Measurements from ENCODE around the gene NDUFAF2. TPM values are rescaled to one million over a fixed set of nuclear protein-coding genes. Genes with fewer than 3 reads are reported as not detected.

The NDUFAF2 gene
- total RNA-seq, 2 experiments from 2014 or later = 41.2 to 46.6 TPM

GRCh38 chr5:61162010-61162831 lies 217.2 kb downstream of the NDUFAF2 start, which contains the start of gene SMIM15:
Gene SMIM15 (minus strand): TSS chr5:61162468. CDS start chr5:61160171, 2,297 bp downstream.
- Mint-ChIP-seq H3K27ac (peak within 1 kb of the TSS; percentile 96), H3K4me1 (ENCODE audit: low read depth) (peaks cover 34% of the 10 kb centered on the region), H3K36me3 (ENCODE audit: low read depth) (peaks cover 43% of the 10 kb centered on the region), H3K4me3 (peak within 1 kb of the TSS; percentile 95), H3K9me3 (peaks cover 2% of the 10 kb centered on the region), H3K27me3 (no peaks in the 10 kb centered on the region)
- CTCF ChIA-PET = no interaction called here
- POLR2A ChIA-PET = interaction anchor here (1.0 to 1.3 kb wide), 4 partner anchors 25 to 173 kb away, joined by 3 read pairs; no protein-coding TSS in a partner anchor
- ATAC-seq = peak; percentile 94
- no peak for TF ChIP-seq CTCF (IDR thresholded peaks at IDR 0.05)
- intact Hi-C loops (cut with micrococcal nuclease) = no loop called here
- DNase-seq = peak; percentile 91

- H3K4me3 Mint-ChIP-seq = peak overlapping the region; percentile 95
- peaks cover 2% of the 10 kb centered on the region for H3K9me3 Mint-ChIP-seq
- DNase-seq = no peak
- H3K36me3 Mint-ChIP-seq (ENCODE audit: low read depth) = peaks cover 40% of the 10 kb centered on the region
- intact Hi-C loops (cut with micrococcal nuclease) = no loop called here
- H3K27me3 Mint-ChIP-seq = no peaks in the 10 kb centered on the region
- ChIA-PET POLR2A (interaction anchor here (1.0 to 1.3 kb wide), 5 partner anchors 14 to 173 kb away, joined by 3 read pairs; no protein-coding TSS in a partner anchor), CTCF (interaction anchor here (1.3 kb wide), 1 partner anchor 108 kb away, joined by 4 read pairs; no protein-coding TSS in a partner anchor)
- ATAC-seq = no peak
- no peak for TF ChIP-seq CTCF (IDR thresholded peaks at IDR 0.05)
- H3K27ac Mint-ChIP-seq = peak overlapping the region; percentile 96
- H3K4me1 Mint-ChIP-seq (ENCODE audit: low read depth) = peaks cover 34% of the 10 kb centered on the region
These were observed 218.0 kb downstream of the NDUFAF2 start for GRCh38 chr5:61162832-61163567.

- peaks cover 32% of the 10 kb centered on the region for H3K36me3 Mint-ChIP-seq (ENCODE audit: low read depth)
- ATAC-seq (no peak), DNase-seq (no peak)
- H3K9me3 Mint-ChIP-seq = no peaks in the 10 kb centered on the region
- CTCF ChIA-PET = interaction anchor here (0.7 to 1.3 kb wide), 4 partner anchors 109 to 495 kb away, joined by 3 to 4 read pairs (median 4); no protein-coding TSS in a partner anchor
- no peaks in the 10 kb centered on the region for H3K27me3 Mint-ChIP-seq
- peaks cover 30% of the 10 kb centered on the region for H3K4me1 Mint-ChIP-seq (ENCODE audit: low read depth)
- no peak for TF ChIP-seq CTCF (IDR thresholded peaks at IDR 0.05)
- POLR2A ChIA-PET = interaction anchor here (1.3 kb wide), 1 partner anchor 13 kb away, joined by 3 read pairs; no protein-coding TSS in a partner anchor
- H3K4me3 Mint-ChIP-seq = peak overlapping the region; percentile 95
- no peak overlapping the region for H3K27ac Mint-ChIP-seq
- intact Hi-C loops (cut with micrococcal nuclease) = no loop called here
These were observed 218.9 kb downstream of the NDUFAF2 start for GRCh38 chr5:61163905-61164304.

- Mint-ChIP-seq H3K4me1 (ENCODE audit: low read depth) (peaks cover 11% of the 10 kb centered on the region), H3K4me3 (no peak overlapping the region), H3K9me3 (no peaks in the 10 kb centered on the region), H3K27me3 (no peaks in the 10 kb centered on the region), H3K27ac (no peak overlapping the region), H3K36me3 (ENCODE audit: low read depth) (peaks cover 6% of the 10 kb centered on the region)
- DNase-seq (peak; percentile 14), ATAC-seq (no peak)
- intact Hi-C loops (cut with micrococcal nuclease) = no loop called here
- POLR2A ChIA-PET = no interaction called here
- TF ChIP-seq CTCF (IDR thresholded peaks at IDR 0.05) = peak; percentile 21
- CTCF ChIA-PET = no interaction called here
These were observed 222.4 kb downstream of the NDUFAF2 start for GRCh38 chr5:61167382-61167781.
